IPS-NIHi7 (cell line): ENCODE results near the gene ABAT.

Experiments used
- DNase-seq: peaks from one replicate; pipeline ENCODE4 v3.0.0; 2012; ENCODE audit warnings: mixed read lengths; ENCODE audit errors: extremely low spot score

ABAT gene

DNA sequence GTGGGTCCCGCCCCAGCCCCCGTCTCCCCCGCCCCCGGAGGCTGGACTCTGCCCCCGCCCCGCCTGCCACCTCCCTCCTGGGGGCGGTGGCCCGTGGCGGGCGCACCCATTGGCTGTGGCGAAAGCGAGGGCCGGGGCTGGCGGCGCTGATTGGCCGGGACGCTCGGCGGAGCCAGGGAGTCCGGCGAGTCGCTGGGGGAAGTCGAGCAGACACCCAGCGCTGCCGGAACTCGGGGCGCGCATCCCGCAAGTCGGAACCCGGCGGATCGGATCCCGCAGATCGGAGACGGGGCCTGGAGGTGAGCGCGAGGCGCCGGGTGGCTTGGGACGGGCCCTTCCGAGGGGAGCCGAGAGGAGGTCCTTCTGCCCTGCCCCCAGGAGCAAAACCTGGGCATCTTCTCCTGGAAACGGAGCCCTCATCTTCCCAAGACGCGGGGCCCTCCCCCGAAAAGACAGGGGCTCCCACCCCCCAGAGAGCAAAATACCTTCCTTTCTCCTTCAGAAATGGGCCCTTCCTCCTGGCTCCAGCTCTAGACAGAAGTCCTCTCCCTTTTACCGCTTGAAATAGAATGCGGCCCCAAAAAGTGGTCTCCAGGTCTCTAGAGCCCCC, at the start of gene ABAT:
ABAT (plus strand) TSS at position 205 of the 610 bp plus-strand sequence. CDS start 61,123 bp downstream, outside the sequence.
- DNase-seq, result peak; percentile 99

DNA sequence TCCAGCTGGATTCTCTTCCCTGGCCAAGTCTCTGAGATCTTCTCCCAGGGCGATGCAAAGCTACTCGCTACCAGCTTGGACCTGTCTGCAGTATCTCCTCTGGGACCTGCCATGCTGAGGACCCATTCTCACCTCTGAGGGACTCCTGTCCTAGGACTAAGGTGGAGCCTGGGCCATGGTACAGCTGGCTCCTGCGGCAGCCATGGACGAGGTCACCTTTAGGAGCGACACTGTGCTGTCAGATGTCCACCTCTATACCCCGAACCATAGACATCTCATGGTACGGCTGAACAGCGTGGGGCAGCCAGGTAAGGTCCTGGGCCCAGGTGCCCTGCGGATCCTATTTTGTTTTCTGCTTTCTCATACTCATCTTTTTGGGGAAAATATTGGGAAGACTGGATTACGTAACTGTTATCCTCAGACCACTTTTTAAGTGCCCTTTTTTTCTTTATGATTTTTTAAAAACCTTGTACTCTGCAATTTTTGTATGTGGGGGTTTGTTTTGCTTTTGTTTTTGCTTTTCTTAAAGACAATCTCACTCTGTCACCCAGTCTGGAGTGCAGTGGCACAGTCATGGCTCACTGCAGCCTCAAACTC, 48.8 kb upstream of the ABAT start:
- DNase-seq, result no peak

DNA sequence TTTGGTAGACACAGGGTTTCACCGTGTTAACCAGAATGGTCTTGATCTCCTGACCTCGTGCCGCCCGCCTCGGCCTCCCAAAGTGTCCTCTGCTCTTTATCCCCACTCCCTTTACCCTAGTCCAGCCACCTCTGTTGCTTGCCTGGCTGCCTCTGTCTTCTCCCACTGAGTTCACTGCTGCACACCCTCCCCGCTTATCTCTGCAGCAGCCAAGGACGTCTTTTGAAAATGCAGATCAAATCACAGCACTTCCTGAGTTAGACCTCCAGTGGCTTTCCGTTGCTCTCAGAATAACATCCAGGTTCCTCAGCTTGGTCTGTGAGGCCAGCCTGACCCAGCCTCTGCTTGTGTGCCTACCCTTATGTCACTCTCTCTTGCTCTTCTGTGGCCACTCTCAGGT, 47.5 kb upstream of the ABAT start:
- no peak for DNase-seq

DNA sequence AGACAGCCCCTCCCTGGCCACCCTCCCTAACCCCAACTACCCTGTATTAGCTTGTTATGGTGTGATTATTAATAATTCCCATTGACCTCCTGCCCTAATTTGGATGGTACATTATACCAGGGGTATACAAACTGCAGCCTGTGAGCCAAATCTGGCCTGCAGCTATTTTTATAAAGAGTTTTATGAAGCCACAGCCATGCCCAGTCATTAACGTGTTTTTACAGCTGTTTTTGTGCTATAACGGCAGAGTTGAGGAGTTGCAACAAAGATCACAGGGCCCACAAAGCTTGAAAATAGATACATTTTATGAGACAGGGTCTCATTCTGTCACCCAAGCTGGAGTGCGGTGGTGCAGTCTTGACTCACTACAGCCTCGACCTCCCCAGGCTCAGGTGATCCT, 47.0 kb upstream of the ABAT start:
- DNase-seq, result no peak

DNA sequence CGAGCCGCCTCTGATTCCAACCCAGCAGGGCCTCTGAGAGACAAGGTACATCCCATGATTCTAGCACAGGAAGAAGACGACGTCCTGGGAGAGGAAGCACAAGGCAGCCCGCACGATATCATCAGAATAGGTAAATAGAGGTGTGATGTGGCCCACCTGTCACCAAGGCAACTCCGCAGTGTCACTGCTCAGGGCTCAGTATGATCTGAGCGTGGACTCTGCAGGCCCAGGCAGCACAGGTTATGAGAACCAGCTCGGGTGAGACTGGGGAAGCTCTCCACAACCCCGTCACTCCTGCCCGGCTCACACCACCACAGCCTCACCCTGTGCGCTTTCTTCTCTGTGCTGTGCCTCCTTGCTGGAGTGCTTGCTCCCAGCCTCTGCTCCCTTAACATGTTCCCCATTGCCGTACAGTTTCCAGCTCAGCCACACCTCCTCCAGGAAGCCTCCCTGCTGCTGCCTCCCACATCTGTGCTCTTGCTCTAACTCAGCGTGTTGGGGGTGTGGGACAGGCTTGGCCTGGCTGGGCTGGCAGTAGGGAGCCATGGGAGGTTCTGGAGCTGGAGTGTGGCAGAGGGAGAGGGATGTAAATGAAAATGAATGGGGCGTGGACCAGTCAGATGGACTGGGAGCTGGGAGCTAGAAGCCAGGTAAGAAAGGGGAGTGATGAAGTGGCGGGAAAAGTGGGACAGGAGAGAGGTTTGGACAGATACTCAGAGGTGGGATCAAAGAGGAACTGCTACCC, 45.3 kb upstream of the ABAT start:
- no peak for DNase-seq

DNA sequence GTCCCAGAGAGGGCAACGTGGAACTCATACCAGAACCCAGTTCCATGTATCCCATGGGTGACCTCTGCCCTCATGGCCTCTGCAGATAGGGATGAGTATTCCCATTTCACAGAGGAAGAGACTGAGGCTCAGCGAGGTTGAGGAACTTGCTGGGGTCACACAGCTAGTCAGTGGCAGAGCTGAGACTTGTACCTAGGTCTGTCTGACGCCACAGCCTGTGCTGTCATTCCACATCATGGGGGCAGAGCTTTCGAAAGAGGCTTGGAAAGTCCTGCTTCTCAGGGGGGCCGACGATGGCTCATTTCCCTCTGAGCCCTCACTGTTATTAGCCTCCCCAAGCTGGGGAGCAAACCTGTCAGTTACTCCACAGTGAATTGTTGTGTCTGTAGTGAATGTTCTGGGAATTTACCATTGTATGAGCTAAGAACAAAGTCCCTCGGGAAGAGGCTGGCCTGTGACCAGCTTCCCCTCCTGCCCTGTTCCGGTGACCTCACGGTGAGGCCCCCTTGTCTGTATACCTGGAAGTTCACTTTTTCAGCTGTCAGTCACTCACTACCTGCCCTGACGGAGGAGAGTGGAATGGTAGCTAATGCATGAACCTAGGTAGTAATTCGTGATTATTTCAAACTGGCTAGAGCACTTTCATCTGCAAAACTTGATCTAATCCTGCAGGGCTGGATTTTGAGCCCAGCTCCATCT, 44.0 kb upstream of the ABAT start:
- DNase-seq, result no peak

DNA sequence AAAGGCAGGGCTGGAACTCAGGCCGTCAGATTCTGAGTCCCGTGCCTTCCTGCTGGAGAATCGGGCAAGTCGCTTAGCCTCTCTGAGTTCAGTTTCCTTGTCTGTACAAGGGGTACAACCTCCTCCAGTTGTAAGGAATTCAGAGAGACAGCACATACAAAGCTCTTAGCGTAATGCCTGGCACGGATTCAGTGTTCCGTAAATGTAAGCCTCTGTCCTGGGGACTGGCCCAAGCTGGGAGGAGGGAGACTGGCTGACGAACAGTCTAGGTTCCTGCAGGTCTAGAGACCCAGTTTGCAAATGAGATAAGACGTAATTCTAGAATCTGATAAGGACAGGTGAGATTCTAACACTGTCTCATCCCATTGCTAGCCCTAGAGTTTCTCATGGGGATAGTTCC, 43.0 kb upstream of the ABAT start:
- DNase-seq, result no peak

DNA sequence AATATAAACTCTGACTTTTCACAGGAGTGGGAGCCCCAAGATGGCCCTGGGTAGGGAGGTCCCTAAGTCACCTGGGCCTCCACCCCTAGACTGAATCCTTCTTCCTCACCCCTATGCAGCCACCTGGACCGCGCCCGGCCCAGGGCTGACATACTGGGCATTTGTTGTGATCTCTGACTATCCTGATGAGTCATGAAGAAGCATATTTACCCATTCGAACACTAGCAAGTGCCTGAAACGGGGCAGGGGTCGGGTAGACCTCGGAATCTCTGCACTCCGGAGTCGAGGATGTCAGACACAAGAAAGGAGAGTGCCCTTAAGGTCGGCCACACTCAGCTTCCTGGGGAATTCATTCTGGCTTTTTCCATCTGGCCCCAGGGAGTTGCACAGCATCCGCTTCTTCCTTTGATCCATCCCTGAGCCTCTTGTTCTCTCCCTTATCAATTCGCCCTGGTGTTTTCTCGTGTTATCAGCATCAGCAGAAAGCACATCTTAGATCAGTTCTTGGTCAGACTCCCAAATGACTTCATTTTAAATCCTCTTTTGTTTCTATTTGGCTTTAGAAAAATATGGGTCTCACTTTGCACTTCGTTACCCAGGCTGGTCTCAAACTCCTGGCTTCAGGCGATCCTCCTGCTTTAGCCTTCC, 42.5 kb upstream of the ABAT start:
- DNase-seq, result no peak

DNA sequence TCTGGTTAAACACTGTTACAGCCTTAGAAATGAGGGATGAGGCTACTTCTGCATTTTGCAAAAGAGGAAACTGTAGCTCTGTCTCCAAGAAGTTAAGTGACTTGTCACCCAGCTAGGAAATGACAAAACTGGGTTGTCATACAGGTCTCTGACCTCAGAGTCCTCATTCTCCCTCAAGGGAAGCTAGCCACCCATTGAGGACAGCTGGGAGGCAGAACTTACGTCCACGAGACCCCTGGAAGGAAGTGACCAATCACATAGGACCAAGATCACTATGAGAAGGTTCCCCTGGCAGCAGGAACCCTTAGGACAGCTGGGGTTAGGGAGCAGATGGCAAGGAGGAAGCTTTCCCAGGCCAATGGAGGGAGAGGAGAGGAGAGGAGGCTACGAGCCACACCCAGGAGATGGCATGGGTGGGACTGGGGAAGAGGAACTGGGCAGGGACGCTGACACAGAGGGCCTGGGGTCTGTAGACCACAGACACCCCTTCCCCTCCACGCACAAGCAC, 41.7 kb upstream of the ABAT start:
- no peak for DNase-seq

DNA sequence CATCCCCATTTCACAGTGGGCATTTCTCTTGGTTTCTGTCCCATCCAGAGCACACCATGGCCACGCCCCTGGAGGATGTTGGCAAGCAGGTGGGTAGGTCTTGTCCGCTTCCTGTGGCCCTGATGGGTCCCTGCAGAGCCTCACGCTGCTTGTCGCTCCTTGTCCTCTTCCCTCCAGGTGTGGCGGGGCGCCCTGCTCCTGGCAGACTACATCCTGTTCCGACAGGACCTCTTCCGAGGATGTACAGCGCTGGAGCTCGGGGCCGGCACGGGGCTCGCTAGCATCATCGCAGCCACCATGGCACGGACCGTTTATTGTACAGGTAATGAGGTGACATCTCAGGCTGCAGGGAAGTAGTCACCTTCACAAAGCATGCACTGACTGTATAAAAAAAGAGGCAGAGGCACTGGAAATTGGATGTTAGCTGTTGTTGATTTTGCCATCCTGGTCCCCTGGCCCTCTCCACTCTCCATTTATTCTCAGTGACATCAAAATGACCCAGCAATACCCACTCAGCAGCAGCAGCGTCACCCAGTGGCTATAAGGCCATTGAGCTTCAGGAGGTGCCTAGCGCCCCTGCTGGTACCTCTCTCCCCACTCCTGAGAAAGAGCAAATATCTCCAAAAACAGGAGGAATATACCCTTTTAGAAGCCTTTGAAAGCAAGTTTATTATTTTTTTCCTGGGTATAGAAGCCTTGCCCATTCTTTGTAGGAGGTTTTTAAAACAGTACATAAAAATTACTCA, 39.3 kb upstream of the ABAT start:
- peak; percentile 80 for DNase-seq

DNA sequence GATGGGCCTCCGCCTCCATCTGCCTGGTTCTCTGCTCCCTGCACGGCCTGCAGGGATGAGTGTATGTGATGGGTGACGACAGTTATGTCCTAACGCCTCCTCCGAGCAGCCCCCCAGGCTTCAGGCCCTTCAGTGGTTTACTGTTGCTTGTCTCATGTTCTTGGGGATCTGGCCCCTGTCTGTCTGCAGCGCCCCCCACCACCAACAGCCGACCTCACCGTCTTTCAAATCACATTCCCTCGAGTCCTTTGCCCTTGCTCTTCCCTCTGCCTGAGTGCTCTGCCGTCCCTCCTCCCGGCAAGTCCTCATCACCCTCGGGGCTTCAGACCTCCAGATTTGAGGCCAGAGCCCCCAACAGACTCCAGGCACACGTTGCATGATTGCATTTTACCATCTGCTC, 34.7 kb upstream of the ABAT start:
- no peak for DNase-seq

DNA sequence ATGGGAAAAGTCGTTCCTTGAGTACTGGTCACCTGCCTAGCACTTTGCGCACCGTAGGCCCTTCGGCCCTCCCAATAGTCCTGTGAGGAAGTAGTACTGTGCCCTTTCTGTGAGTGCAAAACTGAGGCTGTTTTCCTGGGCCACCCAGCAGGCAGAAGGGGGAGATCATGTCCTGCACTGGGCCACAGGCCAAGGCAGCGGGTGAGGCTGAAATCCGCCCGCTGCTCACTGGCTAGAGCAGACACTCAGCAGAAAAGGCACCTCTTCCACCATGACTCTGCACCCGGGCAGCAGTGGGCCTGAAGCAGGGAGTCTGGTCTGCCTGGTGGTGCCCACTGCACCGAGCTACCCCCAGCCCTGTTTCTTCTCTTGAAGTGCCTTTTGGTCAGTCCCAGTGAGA, 32.7 kb upstream of the ABAT start:
- DNase-seq, result no peak

DNA sequence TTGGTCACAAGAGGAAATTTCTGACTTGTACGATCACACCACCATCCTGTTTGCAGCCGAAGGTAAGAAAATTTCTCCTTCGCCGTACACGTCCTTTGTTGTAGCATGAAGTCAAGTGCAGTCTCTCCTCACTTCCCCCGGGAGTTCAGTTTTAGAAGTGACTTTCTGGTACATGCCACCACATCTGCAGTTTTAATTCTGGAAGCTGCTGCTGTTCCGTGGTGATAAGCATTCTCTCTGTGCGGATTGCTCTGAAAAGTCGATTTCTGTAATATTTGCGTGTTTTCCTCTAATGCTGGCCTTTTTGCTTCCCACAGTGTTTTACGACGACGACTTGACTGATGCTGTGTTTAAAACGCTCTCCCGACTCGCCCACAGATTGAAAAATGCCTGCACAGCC, 32.3 kb upstream of the ABAT start:
- DNase-seq, result no peak

DNA sequence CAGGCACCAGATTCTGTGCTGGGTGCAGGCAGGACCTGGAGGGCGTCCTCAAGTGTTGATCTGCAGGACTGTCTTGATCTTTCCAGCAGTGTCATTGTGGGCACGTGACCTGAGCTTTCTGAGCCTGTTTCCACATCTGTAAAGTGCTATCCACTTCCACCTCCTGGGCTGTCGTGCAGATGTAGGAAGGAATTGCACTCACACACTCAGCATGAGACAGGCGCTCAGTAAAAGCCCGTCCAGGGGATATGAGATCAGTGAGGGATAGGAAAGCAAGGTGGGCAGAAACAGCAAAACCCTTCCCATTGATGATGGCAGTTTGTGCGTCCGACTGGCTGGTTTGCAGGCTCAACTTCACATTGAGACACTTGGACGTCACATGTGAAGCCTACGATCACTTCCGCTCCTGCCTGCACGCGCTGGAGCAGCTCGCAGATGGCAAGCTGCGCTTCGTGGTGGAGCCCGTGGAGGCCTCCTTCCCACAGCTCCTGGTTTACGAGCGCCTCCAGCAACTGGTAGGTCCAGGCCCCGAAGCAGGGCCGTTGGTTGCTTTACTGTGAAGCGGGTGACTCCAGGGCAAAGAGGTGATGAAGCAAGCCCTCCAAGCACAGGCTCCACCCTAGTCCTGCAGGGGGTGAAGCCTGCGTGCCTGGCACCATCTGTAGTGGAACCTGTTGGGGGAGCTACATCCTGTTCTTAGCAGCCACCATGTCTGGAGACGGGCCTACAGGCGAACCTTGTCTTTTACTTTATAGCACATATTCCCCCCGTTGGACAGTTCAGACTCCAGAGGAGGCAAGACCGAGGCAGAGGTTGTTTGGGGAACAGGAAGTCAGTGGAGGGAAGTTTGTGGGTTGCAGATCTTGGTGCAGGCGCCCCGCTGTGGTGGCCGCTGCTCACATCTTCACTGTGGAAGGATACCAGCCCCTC, 29.9 kb upstream of the ABAT start:
- no peak for DNase-seq

DNA sequence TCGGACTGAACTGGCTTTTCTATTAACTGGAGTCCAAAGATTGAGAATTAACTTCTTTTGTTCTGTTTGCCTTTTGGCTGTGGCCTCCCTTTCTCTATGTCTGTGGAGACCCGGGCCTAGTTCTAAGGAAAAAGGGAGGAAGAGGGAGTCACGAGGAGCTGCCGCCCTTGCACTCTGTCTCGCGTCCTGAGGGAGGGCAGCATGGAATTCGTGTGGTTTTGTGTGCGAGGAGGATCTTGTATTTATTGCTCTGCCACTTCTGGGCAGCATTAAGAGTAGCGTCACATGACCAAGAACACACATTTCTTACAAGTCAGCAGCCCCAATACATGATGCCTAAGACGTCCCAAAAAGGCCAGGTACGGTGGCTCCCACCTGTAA, 29.3 kb upstream of the ABAT start:
- no peak for DNase-seq

DNA sequence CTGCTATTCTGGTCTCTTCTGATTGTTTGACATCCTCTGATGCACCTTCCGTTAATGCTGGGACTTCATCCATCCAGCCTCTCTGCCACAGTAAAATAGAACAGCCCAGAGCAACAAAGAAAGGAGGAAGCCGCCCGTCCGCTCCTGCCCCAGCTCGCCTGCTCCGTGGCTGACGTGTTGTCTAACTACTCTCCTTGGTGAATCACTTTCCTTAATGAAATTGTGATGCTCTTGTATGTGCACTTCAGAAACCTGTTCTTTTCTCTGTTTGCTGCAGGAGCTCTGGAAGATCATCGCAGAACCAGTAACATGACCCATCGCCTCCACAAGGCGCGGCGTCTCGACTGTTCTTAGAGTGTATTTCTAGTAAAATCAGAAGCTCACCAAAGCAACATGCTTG, 28.6 kb upstream of the ABAT start:
- DNase-seq, result no peak

DNA sequence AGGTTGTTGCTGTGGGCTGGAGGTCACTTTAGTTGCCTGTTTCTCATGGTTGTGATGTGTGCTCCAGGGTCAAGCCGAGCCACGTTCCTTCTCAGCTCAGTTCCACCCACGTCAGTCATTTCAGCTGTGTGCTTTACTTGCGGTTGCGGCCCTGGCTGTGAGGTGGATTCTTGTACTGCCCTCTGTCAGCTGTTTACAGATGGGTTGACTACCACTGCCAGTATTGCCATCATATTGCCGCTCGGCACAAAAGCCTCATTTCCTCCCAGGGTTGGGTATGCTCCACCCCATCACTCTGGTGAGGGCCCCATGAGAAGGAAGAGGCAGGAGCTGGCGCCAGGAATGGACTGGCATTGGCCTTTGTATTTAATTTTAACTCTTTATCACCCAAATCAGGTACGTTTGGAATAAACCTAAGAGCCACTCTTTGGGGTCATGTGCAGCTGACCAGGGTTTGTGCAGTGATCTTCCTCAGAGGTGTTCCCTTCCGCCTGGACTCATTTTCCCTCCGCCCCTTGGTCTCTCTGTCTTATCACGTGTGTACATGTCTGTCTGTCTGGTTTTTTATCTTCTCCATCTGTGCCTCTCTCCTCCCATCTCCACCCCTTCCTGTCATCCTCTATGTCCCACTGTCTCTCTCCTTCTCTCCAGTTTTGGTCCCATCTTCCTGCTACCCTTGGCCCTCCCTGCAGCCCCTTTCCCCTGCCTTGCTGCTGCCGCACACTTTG, 27.9 kb upstream of the ABAT start:
- no peak for DNase-seq

DNA sequence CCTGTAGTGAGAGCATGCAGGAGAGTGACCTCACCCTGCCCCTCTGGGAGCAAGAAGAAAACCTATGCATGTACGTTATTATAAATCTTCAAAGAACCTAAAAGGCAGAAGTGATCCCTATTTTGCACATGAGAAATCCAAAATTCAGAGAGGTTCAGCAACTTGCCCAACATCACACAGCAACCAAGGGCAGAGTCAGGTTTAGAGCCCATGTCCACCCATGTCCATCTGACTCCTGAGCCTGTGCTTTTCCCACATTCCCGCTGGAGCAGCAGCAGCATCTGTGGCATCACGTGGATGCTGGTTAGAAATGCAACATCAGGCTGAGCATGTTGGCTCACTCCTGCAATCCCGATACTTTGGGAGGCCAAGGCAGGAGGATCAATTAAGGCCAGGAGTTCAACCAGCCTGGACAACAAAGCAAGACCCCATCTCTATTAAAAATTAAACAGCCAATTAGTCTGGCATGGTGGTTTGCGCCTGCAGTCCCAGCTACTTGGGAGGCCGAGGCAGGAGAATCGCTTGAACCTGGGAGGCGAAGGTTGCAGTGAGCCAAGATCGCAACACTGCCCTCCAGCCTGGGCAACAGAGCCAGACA, 26.6 kb upstream of the ABAT start:
- DNase-seq, result no peak

DNA sequence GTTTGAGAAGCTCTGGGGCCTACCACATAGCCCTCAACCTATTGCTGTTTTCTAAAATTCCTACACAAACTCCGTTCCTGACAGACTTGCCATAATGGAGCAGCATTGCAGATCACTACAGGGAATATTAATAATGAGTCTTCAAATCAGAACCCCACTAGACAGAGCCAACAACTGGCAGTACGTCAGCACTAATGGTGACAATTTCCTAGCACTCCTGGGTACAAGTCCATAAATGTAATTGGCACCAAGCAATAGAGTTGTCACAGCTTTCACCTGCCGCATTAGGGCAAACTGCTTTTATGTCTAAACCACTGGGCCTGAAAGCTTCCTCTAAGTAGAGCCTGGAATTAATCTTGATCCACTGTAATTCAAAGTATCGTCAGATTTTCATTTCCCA, 25.5 kb upstream of the ABAT start:
- no peak for DNase-seq
